HEK293 (cell line): ENCODE measurements around the gene MPV17L.
"Not testable (repeated sequence)": the region's sequence is repeated elsewhere in the genome, so short reads cannot be mapped to it uniquely, and the experiment has no call there.

Experiments used
- CTCF ChIA-PET: fragments of 350-600 bp; formaldehyde crosslinking; extraction: SDS; loops from one replicate; lab custom pipeline; 2021; ENCODE audit warnings: antibody characterized with exemption; lab: Yijun Ruan, JAX
- POLR2A ChIA-PET: fragments of 300-600 bp; formaldehyde crosslinking; extraction: SDS; loops from one replicate; lab custom pipeline; 2020; ENCODE audit warnings: antibody characterized with exemption, inconsistent platforms; lab: Yijun Ruan, JAX
- H3K27ac ChIP-seq: fragments of 200-500 bp; sonication (Bioruptor generic); 2 replicates; pipeline ENCODE4 v1.5.1; 2014; ENCODE audit warnings: low read depth, low read length, control low read depth, inconsistent platforms; ENCODE audit errors: extremely low read depth
- H3K36me3 ChIP-seq, 2 experiments: fragments of 200-500 bp in 1 of 2; sonication (Bioruptor generic) in 1 of 2; 1 replicate in 1 of 2; 2 replicates in 1 of 2; pipeline ENCODE4 v1.5.1; 2014 to 2017; ENCODE audit warnings: inconsistent platforms in 2 of 2, low read length in 2 of 2; ENCODE audit not compliant: control insufficient read depth in 2 of 2, insufficient read depth in 1 of 2
- H3K4me1 ChIP-seq: fragments of 200-500 bp; sonication (Bioruptor generic); 2 replicates; pipeline ENCODE4 v1.5.1; 2014; ENCODE audit warnings: mild to moderate bottlenecking, low read length, inconsistent platforms; ENCODE audit not compliant: control insufficient read depth, insufficient read depth
- H3K4me3 ChIP-seq: 2 replicates; pipeline ENCODE4 v1.5.1; 2011; ENCODE audit warnings: low read depth, mild to moderate bottlenecking, control low read depth, low read length, moderate library complexity
- H3K9me3 ChIP-seq: fragments of 200-500 bp; sonication (Bioruptor generic); 2 replicates; pipeline ENCODE4 v1.5.1; 2014; ENCODE audit warnings: low read depth, low read length, inconsistent platforms; ENCODE audit not compliant: control insufficient read depth, insufficient read depth
- CTCF ChIP-seq: fragments of 450-650 bp; formaldehyde crosslinking; IDR thresholded peaks from 2 replicates; pipeline ENCODE4 v1.5.1; 2016; ENCODE audit warnings: missing biosample characterization, missing genetic modification characterization
- EGR2 ChIP-seq: fragments of 450-650 bp; formaldehyde crosslinking; IDR thresholded peaks from 2 replicates; pipeline ENCODE4 v1.5.1; 2016; ENCODE audit warnings: low read depth, missing biosample characterization, missing genetic modification characterization
- KLF9 ChIP-seq: fragments of 450-650 bp; formaldehyde crosslinking; IDR thresholded peaks from 2 replicates; pipeline ENCODE4 v1.5.1; 2016; ENCODE audit warnings: missing biosample characterization, missing genetic modification characterization, low read depth
- PRDM10 ChIP-seq: fragments of 450-650 bp; formaldehyde crosslinking; IDR thresholded peaks from 2 replicates; pipeline ENCODE4 v1.5.1; 2016; ENCODE audit warnings: missing biosample characterization, missing genetic modification characterization
- RBAK ChIP-seq: fragments of 450-650 bp; formaldehyde crosslinking; IDR thresholded peaks from 2 replicates; pipeline ENCODE4 v1.5.1; 2016; ENCODE audit warnings: missing biosample characterization, missing genetic modification characterization
- SALL2 ChIP-seq: fragments of 450-650 bp; formaldehyde crosslinking; IDR thresholded peaks from 2 replicates; pipeline ENCODE4 v1.5.0; 2017; ENCODE audit warnings: missing biosample characterization, mild to moderate bottlenecking, missing genetic modification characterization, borderline replicate concordance
- ZBTB11 ChIP-seq: fragments of 450-650 bp; formaldehyde crosslinking; conservative IDR thresholded peaks from 2 replicates; pipeline ENCODE4 v1.5.1; 2016; ENCODE audit warnings: low read depth, missing biosample characterization, missing genetic modification characterization
- ZBTB17 ChIP-seq: fragments of 450-650 bp; formaldehyde crosslinking; IDR thresholded peaks from 2 replicates; pipeline ENCODE4 v1.5.1; 2016; ENCODE audit warnings: missing biosample characterization, missing genetic modification characterization
- ZFP41 ChIP-seq: fragments of 450-650 bp; formaldehyde crosslinking; IDR thresholded peaks from 2 replicates; pipeline ENCODE4 v1.5.1; 2016; ENCODE audit warnings: missing biosample characterization, missing genetic modification characterization, borderline replicate concordance
- ZNF2 ChIP-seq: fragments of 450-650 bp; formaldehyde crosslinking; IDR thresholded peaks from 2 replicates; pipeline ENCODE4 v1.5.1; 2016; ENCODE audit warnings: missing biosample characterization, missing genetic modification characterization
- ZNF274 ChIP-seq, 2 experiments: fragments of 200-500 bp in 1 of 2; fragments of 450-650 bp in 1 of 2; sonication (Bioruptor generic) in 1 of 2; formaldehyde crosslinking in 1 of 2; IDR thresholded peaks; 2 replicates each; pipeline versions ENCODE4 v1.5.1 to v1.6.1; 2014 to 2016; ENCODE audit warnings: borderline replicate concordance in 1 of 2, inconsistent platforms in 1 of 2, low read length in 1 of 2, missing biosample characterization in 1 of 2, missing genetic modification characterization in 1 of 2
- ZNF366 ChIP-seq: fragments of 450-650 bp; formaldehyde crosslinking; conservative IDR thresholded peaks from 2 replicates; pipeline ENCODE4 v1.5.1; 2016; ENCODE audit warnings: missing biosample characterization, missing genetic modification characterization
- ZNF488 ChIP-seq: fragments of 450-650 bp; formaldehyde crosslinking; IDR thresholded peaks from 2 replicates; pipeline ENCODE4 v1.5.1; 2016; ENCODE audit warnings: missing biosample characterization, missing genetic modification characterization
- ZNF558 ChIP-seq: fragments of 450-650 bp; formaldehyde crosslinking; IDR thresholded peaks from 2 replicates; pipeline ENCODE4 v1.5.1; 2016; ENCODE audit warnings: missing biosample characterization, missing genetic modification characterization
- ZNF654 ChIP-seq: fragments of 450-650 bp; formaldehyde crosslinking; IDR thresholded peaks from 2 replicates; pipeline ENCODE4 v1.5.1; 2016; ENCODE audit warnings: low read depth, missing biosample characterization, missing genetic modification characterization

Gene MPV17L

GRCh38 chr16:15427648-15428239 is 32.2 kb downstream of the MPV17L start (continued):
- TF ChIP-seq ZNF558 (tag by site-specific recombination) (no peak), RBAK (no peak), ZNF274 (IDR thresholded peaks at IDR 0.05; ENCODE audit: low read length) (no peak), ZNF274 (tag by site-specific recombination; IDR thresholded peaks at IDR 0.05; ENCODE audit: borderline replicate concordance) (no peak), SALL2 (no peak), ZNF2 (tag by site-specific recombination) (0 out of 2 replicates have a peak, but pooled peaks have one; percentile 33), ZNF488 (tag by site-specific recombination) (no peak), PRDM10 (tag by site-specific recombination) (peak; percentile 67), ZFP41 (tag by site-specific recombination) (no peak), KLF9 (tag by site-specific recombination) (no peak), ZBTB17 (0 out of 2 replicates have a peak, but pooled peaks have one; percentile 25), ZNF366 (tag by site-specific recombination) (no peak), ZBTB11 (no peak), ZNF654 (peak; percentile 51), CTCF (tag by site-specific recombination) (peak; percentile 47; the same call in 1 of the 2 replicates)

GRCh38 chr16:15430884-15431283 is 35.3 kb downstream of the MPV17L start:
- TF ChIP-seq EGR2, result 0 out of 2 replicates have a peak, but pooled peaks have one; percentile 9
- TF ChIP-seq, all 188 proteins: peak for 1; not testable (repeated sequence) for 187
- POLR2A ChIA-PET, CTCF ChIA-PET: not testable (repeated sequence)

More at GRCh38 chr16:15430884-15431283, 35.3 kb downstream of the MPV17L start:
- not testable (repeated sequence) for H3K4me3 ChIP-seq, H3K36me3 ChIP-seq, H3K9me3 ChIP-seq, H3K4me1 ChIP-seq, H3K27ac ChIP-seq
